HEK293T (cell line): Measurements from ENCODE around the gene MKI67.

Experiments
- CTCF ChIA-PET: fragments of 350-600 bp; formaldehyde crosslinking; extraction: SDS; loops from one replicate; lab custom pipeline; 2021; ENCODE audit warnings: antibody characterized with exemption, inconsistent platforms; lab: Yijun Ruan, JAX
- POLR2A ChIA-PET: fragments of 350-600 bp; formaldehyde crosslinking; extraction: SDS; loops from one replicate; lab custom pipeline; 2020; ENCODE audit warnings: antibody characterized with exemption, inconsistent platforms; lab: Yijun Ruan, JAX
- DNase-seq: peaks from one replicate; pipeline ENCODE4 v3.0.0; 2012; ENCODE audit warnings: mixed read lengths; ENCODE audit errors: extremely low spot score
- ARNT ChIP-seq: fragments of 450-650 bp; IDR thresholded peaks from 2 replicates; pipeline ENCODE4 v1.6.1; 2017; ENCODE audit warnings: mild to moderate bottlenecking
- BHLHE40 ChIP-seq: fragments of 450-650 bp; IDR thresholded peaks from 2 replicates; pipeline ENCODE4 v1.6.1; 2016; ENCODE audit warnings: mild to moderate bottlenecking, moderate library complexity, borderline replicate concordance
- CTBP1 ChIP-seq: fragments of 450-650 bp; IDR thresholded peaks from 2 replicates; pipeline ENCODE4 v1.6.1; 2016; ENCODE audit warnings: borderline replicate concordance
- ELF4 ChIP-seq: fragments of 450-650 bp; IDR thresholded peaks from 2 replicates; pipeline ENCODE4 v1.6.1; 2017; ENCODE audit warnings: antibody characterized with exemption
- FOXA1 ChIP-seq: fragments of 450-650 bp; IDR thresholded peaks from 2 replicates; pipeline ENCODE4 v1.6.1; 2016; ENCODE audit warnings: mild to moderate bottlenecking
- FOXK2 ChIP-seq: fragments of 450-650 bp; IDR thresholded peaks from 2 replicates; pipeline ENCODE4 v1.6.1; 2016; ENCODE audit warnings: mild to moderate bottlenecking
- FOXM1 ChIP-seq: fragments of 450-650 bp; IDR thresholded peaks from 2 replicates; pipeline ENCODE4 v1.6.1; 2017; ENCODE audit warnings: mild to moderate bottlenecking, borderline replicate concordance
- HDGF ChIP-seq: fragments of 450-650 bp; IDR thresholded peaks from 2 replicates; pipeline ENCODE4 v1.6.1; 2017; ENCODE audit warnings: antibody characterized with exemption, borderline replicate concordance
- L3MBTL2 ChIP-seq: fragments of 450-650 bp; conservative IDR thresholded peaks from 2 replicates; pipeline ENCODE4 v1.6.1; 2016; ENCODE audit warnings: mild to moderate bottlenecking
- LEF1 ChIP-seq: fragments of 450-650 bp; IDR thresholded peaks from 2 replicates; pipeline ENCODE4 v1.6.1; 2017; ENCODE audit warnings: mild to moderate bottlenecking, borderline replicate concordance
- NFRKB ChIP-seq: fragments of 450-650 bp; IDR thresholded peaks from 2 replicates; pipeline ENCODE4 v1.6.1; 2016; ENCODE audit warnings: mild to moderate bottlenecking, moderate library complexity
- SP1 ChIP-seq: fragments of 450-650 bp; IDR thresholded peaks from 2 replicates; pipeline ENCODE4 v1.6.1; 2017
- SUZ12 ChIP-seq: fragments of 450-650 bp; IDR thresholded peaks from 2 replicates; pipeline ENCODE4 v1.6.1; 2016; ENCODE audit warnings: mild to moderate bottlenecking
- TARDBP ChIP-seq: fragments of 450-650 bp; IDR thresholded peaks from 2 replicates; pipeline ENCODE4 v1.6.1; 2016
- ZNF384 ChIP-seq: fragments of 450-650 bp; IDR thresholded peaks from 2 replicates; pipeline ENCODE4 v1.6.1; 2016
- TF ChIP-seq, protein P1 (sequence below): fragments of 450-650 bp; IDR thresholded peaks from 2 replicates; pipeline ENCODE4 v1.6.1; 2016

Gene MKI67

DNA sequence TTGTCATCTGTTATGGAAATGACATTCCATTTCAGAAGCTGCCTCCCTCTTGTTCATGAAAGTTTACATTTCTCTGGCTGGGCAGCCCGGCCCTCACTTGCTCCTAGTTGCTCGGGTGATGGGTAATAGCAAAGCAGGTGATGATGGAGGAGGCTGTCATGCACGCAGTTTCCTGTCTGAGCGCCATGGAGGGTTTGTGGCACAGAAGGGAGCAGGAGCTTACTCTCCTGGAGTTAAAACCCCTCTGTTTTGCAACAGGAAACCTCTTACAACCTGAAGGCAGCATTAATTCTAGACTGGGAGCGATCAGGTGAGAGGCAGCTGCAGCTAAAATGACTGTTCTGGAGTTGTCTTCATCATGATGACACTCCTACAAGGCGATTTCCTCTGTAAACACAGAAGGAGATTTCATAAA lies 34.1 kb upstream of the MKI67 start:
- DNase-seq = no peak
- CTCF ChIA-PET = interaction anchor here (1.7 kb wide), 1 partner anchor 9 kb away, joined by 5 read pairs; no protein-coding TSS in a partner anchor
- TF ChIP-seq FOXM1 = no peak
- no peak for TF ChIP-seq ZNF384
- TF ChIP-seq SP1 = no peak
- no peak for TF ChIP-seq FOXA1
- no peak for TF ChIP-seq ARNT
- TF ChIP-seq, protein P1, sequence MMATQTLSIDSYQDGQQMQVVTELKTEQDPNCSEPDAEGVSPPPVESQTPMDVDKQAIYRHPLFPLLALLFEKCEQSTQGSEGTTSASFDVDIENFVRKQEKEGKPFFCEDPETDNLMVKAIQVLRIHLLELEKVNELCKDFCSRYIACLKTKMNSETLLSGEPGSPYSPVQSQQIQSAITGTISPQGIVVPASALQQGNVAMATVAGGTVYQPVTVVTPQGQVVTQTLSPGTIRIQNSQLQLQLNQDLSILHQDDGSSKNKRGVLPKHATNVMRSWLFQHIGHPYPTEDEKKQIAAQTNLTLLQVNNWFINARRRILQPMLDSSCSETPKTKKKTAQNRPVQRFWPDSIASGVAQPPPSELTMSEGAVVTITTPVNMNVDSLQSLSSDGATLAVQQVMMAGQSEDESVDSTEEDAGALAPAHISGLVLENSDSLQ = no peak
- no peak for TF ChIP-seq CTBP1
- POLR2A ChIA-PET = no interaction called here

DNA sequence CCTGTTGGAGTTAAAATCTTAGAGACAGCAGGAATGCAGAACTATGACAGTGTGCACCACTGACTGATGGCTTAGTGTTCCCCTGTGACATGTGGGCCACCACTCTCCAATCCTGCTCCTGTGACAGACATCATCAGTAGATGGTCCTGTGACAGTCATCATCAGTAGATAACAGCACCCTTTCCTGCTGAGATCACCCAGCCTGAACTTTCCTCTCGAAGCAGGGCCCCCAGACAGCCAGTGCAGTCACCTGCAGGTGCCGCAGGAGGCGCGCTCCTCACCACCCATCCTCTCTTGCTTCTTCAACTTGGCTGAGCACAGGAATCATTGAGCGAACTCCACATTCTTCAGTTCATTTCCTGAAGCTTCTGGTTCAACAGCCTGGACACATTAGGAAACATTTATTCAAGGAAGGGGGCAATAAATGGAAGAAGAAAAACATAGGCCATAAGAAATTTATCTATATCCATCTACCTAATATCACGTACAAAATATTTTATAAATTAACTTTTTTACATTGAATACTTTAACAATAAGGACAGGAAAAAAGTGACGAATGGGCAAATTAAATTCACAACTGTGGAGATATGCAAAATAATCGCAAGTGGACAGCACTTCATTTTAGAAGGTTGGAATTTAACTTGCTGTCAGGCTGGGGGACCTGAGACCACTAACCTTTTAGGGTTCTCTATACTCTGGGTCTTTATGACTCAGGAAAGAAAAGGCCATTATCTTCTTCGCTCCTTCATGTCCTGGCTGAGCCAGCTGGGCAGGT lies 32.0 kb upstream of the MKI67 start:
- no peak for TF ChIP-seq ARNT
- TF ChIP-seq FOXK2 = no peak
- TF ChIP-seq CTBP1 = no peak
- TF ChIP-seq ELF4 = no peak
- TF ChIP-seq SUZ12 = no peak
- no peak for TF ChIP-seq FOXA1
- no peak for TF ChIP-seq ZNF384
- TF ChIP-seq L3MBTL2 = no peak
- ChIA-PET POLR2A (no interaction called here), CTCF (interaction anchor here (1.0 kb wide), 1 partner anchor 20 kb away, joined by 3 read pairs; no protein-coding TSS in a partner anchor)
- DNase-seq = no peak

- TF ChIP-seq FOXM1 (no peak), HDGF (no peak), ELF4 (no peak), FOXA1 (no peak), TARDBP (no peak), BHLHE40 (no peak), SUZ12 (no peak), ARNT (no peak), LEF1 (no peak), NFRKB (no peak), FOXK2 (no peak), ZNF384 (no peak), L3MBTL2 (no peak), SP1 (no peak), CTBP1 (no peak)
- TF ChIP-seq, protein P1 = no peak
- DNase-seq = no peak
- ChIA-PET POLR2A (no interaction called here), CTCF (interaction anchor here (1.0 kb wide), 1 partner anchor 21 kb away, joined by 3 read pairs; no protein-coding TSS in a partner anchor)
These were observed 31.0 kb upstream of the MKI67 start for GRCh38 chr10:128156999-128157755.

GRCh38 chr10:128152741-128153580 lies 26.7 kb upstream of the MKI67 start:
- DNase-seq = no peak
- CTCF ChIA-PET = interaction anchor here (1.6 kb wide), 1 partner anchor 13 kb away, joined by 3 read pairs; no protein-coding TSS in a partner anchor
- TF ChIP-seq ZNF384 (no peak), NFRKB (no peak), ARNT (no peak), SP1 (no peak), BHLHE40 (no peak), L3MBTL2 (no peak), TARDBP (no peak), FOXA1 (no peak), CTBP1 (no peak), ELF4 (no peak), FOXK2 (no peak), FOXM1 (no peak)
- POLR2A ChIA-PET = no interaction called here

GRCh38 chr10:128151031-128151430 lies 24.8 kb upstream of the MKI67 start:
- ChIA-PET CTCF (interaction anchor here (0.5 to 1.6 kb wide), 6 partner anchors 9 to 1351 kb away, joined by 3 to 5 read pairs (median 4); no protein-coding TSS in a partner anchor), POLR2A (no interaction called here)
- TF ChIP-seq SP1 = no peak
- no peak for TF ChIP-seq ZNF384
- TF ChIP-seq ELF4 = no peak
- TF ChIP-seq HDGF = no peak
- TF ChIP-seq FOXM1 = no peak
- TF ChIP-seq BHLHE40 = no peak
- no peak for TF ChIP-seq L3MBTL2
- no peak for DNase-seq

DNA sequence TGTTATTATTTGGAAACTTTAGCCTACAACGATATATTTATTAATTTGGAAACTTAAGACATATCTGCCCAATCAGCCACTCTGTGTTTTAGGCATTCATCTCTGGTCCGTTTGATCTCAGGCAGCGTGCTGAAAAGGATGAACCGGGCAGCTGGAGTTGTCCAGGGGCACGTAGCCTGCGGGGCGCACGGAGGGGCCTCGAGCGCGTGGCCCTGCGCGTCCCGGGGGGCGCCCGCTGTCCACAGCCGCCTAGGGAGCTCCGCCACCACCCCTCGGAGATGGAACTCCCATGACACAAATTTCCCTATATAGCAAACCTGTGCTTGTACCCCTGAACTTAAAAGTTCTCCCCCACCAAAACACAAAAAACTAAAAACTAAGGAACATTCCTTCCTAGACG lies 24.3 kb upstream of the MKI67 start:
- ChIA-PET CTCF (interaction anchor here (0.5 to 1.5 kb wide), 5 partner anchors 9 to 1352 kb away, joined by 3 to 5 read pairs (median 4); no protein-coding TSS in a partner anchor), POLR2A (no interaction called here)
- TF ChIP-seq L3MBTL2 (no peak), FOXK2 (no peak), FOXM1 (no peak), FOXA1 (no peak), CTBP1 (no peak), ELF4 (no peak), BHLHE40 (no peak), SUZ12 (no peak), LEF1 (no peak), NFRKB (no peak), HDGF (no peak)
- DNase-seq = no peak
